Right cardiac atrium (tissue), 5 donors: Measurements from ENCODE around the gene PSMB10. TPM values are rescaled to one million over a fixed set of nuclear protein-coding genes. Genes with fewer than 3 reads are reported as not detected.
"Not testable (repeated sequence)": the region's sequence is repeated elsewhere in the genome, so short reads cannot be mapped to it uniquely, and the experiment has no call there.

Experiments used
- ATAC-seq, 2 donors: fragments of 200-7000 bp; cut with Tn5 transposase; one replicate each; pipeline versions ENCODE4 v1.8.0 to v1.9.1; 2020; ENCODE audit warnings: moderate library complexity in 2 of 2, mild to moderate bottlenecking in 1 of 2
- DNase-seq, 3 donors: peaks; one replicate each; pipeline ENCODE4 v3.0.0-alpha.2; 2020
- H3K27ac ChIP-seq: one replicate; pipeline ENCODE4 v1.5.1; 2013; ENCODE audit warnings: mild to moderate bottlenecking, low read length, control low read depth, moderate library complexity
- H3K27me3 ChIP-seq: one replicate; pipeline ENCODE4 v1.6.1; 2013; ENCODE audit not compliant: control insufficient read depth, insufficient read depth
- H3K4me1 ChIP-seq: one replicate; pipeline ENCODE4 v1.6.1; 2013; ENCODE audit warnings: low read length; ENCODE audit not compliant: control insufficient read depth, insufficient read depth
- H3K4me3 ChIP-seq: one replicate; pipeline ENCODE4 v1.5.1; 2013; ENCODE audit warnings: low read length, control low read depth
- H3K9me3 ChIP-seq: one replicate; pipeline ENCODE4 v1.6.1; 2013; ENCODE audit warnings: low read length; ENCODE audit not compliant: control insufficient read depth
- WGBS: extraction: QIAGEN DNeasy Blood & Tissue Kit; methylation state at CpG from one replicate; pipeline ENCODE4 v1.1.7; 2013; 5-methylcytosine and 5-hydroxymethylcytosine counted together
- intact Hi-C, 4 donors: fragments of 100-400 bp; cut with DNase I; formaldehyde crosslinking; loops; one replicate each; pipeline versions ENCODE4 v1.11.0 to v1.14.0; 2022 to 2023
- polyA plus RNA-seq: library from polyadenylated mRNA; stranded (reverse); fragments of 200-250 nt; gene quantifications from one replicate; pipeline ENCODE4 v1.2.3, GENCODE V29; 2013
- total RNA-seq, 4 donors: library from RNA; stranded (reverse); fragmentation: NEBNext Ultra II Directional; extraction: Animal tissue kit (Norgen Biotek cat#: 25700); gene quantifications; one replicate each; pipeline ENCODE4 v1.2.1, GENCODE V29; 2021
- donor health status: healthy with polysubstance abuse.
- donor health status: DM: no; HTN: yes; CAD: no.
- donor health status: DM: no; HTN: no; CAD: no.
- donor health status: DM: no; HTN: yes; CAD: no; lungs with severe emphysema.
- donor health status: DM: yes; HTN: yes; CAD: no.

Gene PSMB10
- total and polyA plus RNA-seq, 5 donors: 49.1 to 92.8 (median 60.6) TPM

- intact Hi-C loops: no loop called here
- Histone ChIP-seq H3K4me3 (no peak overlapping the region), H3K27me3 (no peaks in the 10 kb centered on the region), H3K27ac (no peak overlapping the region), H3K9me3 (no peaks in the 10 kb centered on the region), H3K4me1 (peaks cover 4% of the 10 kb centered on the region)
- DNase-seq (no peak), ATAC-seq (no peak)
- 96% methylated on average over 5 of the region's 5 CpGs for WGBS
Measured at GRCh38 chr16:67940446-67941089, 3.9 kb upstream of the PSMB10 start.

GRCh38 chr16:67939507-67940445 lies 3.1 kb upstream of the PSMB10 start:
- no peaks in the 10 kb centered on the region for H3K9me3 ChIP-seq
- H3K4me1 ChIP-seq: peaks cover 4% of the 10 kb centered on the region
- ATAC-seq: no peak

DNA sequence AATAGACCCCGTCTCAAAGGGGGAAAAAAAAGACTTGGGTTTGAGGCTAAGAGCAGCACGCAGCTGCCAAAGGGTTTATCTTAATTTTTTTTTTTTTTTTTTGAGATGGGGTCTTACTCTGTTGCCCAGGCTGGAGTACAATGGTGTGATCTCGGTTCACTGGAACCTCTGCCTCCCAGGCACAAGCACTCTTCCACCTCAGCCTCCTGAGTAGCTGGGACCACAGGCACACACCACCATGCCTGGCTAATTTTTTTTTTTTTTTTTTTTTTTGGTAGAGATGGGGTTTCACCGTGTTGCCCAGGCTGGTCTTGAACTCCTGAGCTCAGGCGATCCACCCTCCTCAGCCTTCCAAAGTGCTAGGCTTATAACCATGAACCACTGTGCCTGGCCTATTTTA lies 1.1 kb upstream of the PSMB10 start:
- DNase-seq, intact Hi-C loops, ATAC-seq, H3K4me1 ChIP-seq, H3K27me3 ChIP-seq, H3K9me3 ChIP-seq, H3K27ac ChIP-seq, H3K4me3 ChIP-seq: not testable (repeated sequence)
- 90% methylated on average over 5 of the region's 5 CpGs for WGBS

More at GRCh38 chr16:67939507-67940445, 3.1 kb upstream of the PSMB10 start:
- Histone ChIP-seq H3K4me3 (no peak overlapping the region), H3K27me3 (no peaks in the 10 kb centered on the region), H3K27ac (no peak overlapping the region)
- peak in 2 of 3 donors; percentile 69 to 80 for DNase-seq
- 79% methylated on average over 33 of the region's 33 CpGs for WGBS
- intact Hi-C loops: no loop called here

DNA sequence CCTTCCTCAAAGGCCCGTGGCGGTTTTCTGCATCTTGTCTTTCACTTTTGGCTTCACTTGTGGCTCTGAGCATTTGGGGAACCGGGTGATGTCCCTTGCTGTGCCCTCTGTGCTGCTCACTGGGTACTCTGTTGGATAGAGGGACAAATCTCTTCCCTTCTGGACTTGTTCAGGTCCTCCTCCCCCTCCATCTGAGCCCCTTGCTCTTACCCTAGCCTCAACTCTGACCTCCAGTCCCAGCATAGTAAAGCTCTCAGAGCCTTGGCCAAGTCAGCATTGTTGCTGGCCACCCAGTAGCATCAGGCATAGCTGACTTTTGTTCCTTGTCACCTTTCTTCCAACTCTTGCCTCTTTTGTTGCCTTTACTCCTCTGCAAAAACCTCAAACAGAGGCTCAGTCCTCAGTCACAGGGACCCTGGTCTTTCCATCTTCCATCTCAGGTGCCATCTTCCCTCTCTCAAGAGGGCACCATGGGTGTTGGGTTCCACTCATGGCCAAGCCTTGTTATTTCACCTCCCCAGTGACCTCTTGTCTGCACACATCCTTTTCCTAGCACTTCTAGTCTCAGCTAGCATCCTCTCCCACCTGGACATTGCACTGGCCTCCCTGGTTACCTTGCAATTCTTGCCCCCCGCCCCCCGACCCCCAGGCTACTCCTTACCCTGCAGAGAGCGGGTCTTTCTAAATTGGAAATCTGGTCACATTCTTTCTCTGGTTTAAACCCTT lies 393 bp upstream of the PSMB10 start:
- H3K9me3 ChIP-seq: no peaks in the 10 kb centered on the region
- DNase-seq (peak in 1 of 3 donors; percentile 28), ATAC-seq (peak in 1 of 2 donors; percentile 0)
- peaks cover 4% of the 10 kb centered on the region for H3K4me1 ChIP-seq
- H3K27ac ChIP-seq: peak overlapping the region; percentile 37
- intact Hi-C loops: no loop called here
- peak overlapping the region; percentile 43 for H3K4me3 ChIP-seq
- WGBS: 45% methylated on average over 6 of the region's 6 CpGs
- H3K27me3 ChIP-seq: no peaks in the 10 kb centered on the region

DNA sequence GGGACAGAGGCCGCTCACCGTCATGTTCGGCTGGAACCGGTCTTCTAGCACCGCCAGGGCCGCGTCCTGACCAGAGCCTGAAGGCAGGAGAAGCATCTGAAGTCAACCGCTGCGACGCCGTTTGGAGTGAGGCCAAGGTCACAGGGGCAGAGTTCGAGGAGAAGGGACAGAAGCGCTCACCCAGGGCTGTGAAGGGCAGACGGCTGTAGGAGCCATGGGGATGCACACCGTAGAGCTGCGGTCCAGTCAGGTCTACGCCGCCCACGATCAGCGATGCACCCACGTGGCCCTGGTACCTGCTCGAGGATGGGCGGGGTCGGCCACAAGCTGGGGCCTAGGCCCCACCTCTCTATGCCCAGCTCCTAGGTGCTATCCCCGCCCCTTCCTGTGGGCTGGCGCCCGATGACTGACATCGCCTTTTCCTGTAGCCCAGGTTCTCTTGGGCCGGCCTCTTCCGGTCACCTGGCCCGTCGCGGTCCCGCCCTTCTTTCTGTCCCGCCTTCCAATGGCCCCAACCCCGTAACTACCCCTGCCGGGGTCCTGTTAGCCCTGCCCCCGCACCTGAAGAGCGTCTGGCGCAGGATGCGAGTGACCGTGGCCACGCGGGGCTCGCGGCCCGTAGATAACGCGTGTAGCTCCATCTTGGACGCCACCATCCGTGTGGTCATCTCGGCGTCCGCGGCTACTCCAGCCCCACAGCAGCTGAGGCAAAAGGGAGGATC lies 1.1 kb downstream of the PSMB10 start:
- Histone ChIP-seq H3K27me3 (no peaks in the 10 kb centered on the region), H3K4me1 (peaks cover 4% of the 10 kb centered on the region), H3K27ac (peak overlapping the region; percentile 37), H3K4me3 (peak overlapping the region; percentile 43), H3K9me3 (no peaks in the 10 kb centered on the region)
- peak; percentile 95 to 98 (median 97) for DNase-seq
- peak; percentile 91 to 94 for ATAC-seq
- intact Hi-C loops: no loop called here
- 3% methylated on average over 55 of the region's 55 CpGs for WGBS

GRCh38 chr16:67935101-67935401 lies 1.6 kb downstream of the PSMB10 start:
- Histone ChIP-seq H3K9me3 (no peaks in the 10 kb centered on the region), H3K4me1 (peaks cover 4% of the 10 kb centered on the region), H3K27me3 (no peaks in the 10 kb centered on the region), H3K27ac (peak overlapping the region; percentile 14), H3K4me3 (peak overlapping the region; percentile 43)
- intact Hi-C loops: no loop called here
- peak; percentile 0 to 5 for ATAC-seq
- WGBS: 30% methylated on average over 13 of the region's 13 CpGs
- DNase-seq: no peak

GRCh38 chr16:67934306-67935100 lies 2.1 kb downstream of the PSMB10 start:
- Histone ChIP-seq H3K4me1 (peaks cover 4% of the 10 kb centered on the region), H3K27me3 (no peaks in the 10 kb centered on the region), H3K27ac (no peak overlapping the region), H3K4me3 (peak overlapping the region; percentile 43), H3K9me3 (no peaks in the 10 kb centered on the region)
- ATAC-seq: peak in 1 of 2 donors; percentile 0
- WGBS: 46% methylated on average over 13 of the region's 13 CpGs
- intact Hi-C loops: no loop called here
- peak in 2 of 3 donors; percentile 22 to 67 for DNase-seq

DNA sequence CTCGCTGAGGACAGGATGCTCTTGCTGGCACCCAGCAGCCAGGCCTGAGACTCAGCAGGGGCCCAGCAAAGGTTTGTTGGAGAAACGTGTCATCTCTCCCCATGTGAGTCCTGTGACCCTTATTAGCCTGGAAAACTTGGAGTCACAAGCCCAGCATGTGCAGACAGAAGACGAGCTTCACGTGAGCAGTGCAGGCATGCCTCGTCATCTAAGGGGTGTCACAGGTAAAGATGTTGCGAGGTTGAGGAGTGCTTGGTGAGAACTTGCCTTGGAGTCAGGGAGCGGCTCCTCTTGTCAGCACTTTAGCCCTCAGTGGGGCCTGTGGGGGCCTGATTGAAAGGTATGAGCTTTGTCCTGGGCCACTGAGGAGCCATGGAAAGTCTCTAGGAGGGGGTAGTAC lies 2.8 kb downstream of the PSMB10 start:
- H3K27me3 ChIP-seq: no peaks in the 10 kb centered on the region
- ATAC-seq: no peak
- no peak overlapping the region for H3K4me3 ChIP-seq
- DNase-seq: peak in 1 of 3 donors; percentile 42
- 78% methylated on average over 7 of the region's 7 CpGs for WGBS
- H3K4me1 ChIP-seq: peaks cover 4% of the 10 kb centered on the region
- H3K9me3 ChIP-seq: no peaks in the 10 kb centered on the region
- no peak overlapping the region for H3K27ac ChIP-seq
- intact Hi-C loops: no loop called here

GRCh38 chr16:67932462-67932840 lies 4.2 kb downstream of the PSMB10 start:
- no peak overlapping the region for H3K4me3 ChIP-seq
- no peak overlapping the region for H3K27ac ChIP-seq
- no peaks in the 10 kb centered on the region for H3K9me3 ChIP-seq
- peak in 1 of 3 donors; percentile 44 for DNase-seq
- peaks cover 4% of the 10 kb centered on the region for H3K4me1 ChIP-seq
- 94% methylated on average over 4 of the region's 4 CpGs for WGBS
- intact Hi-C loops: no loop called here
- no peak for ATAC-seq
- no peaks in the 10 kb centered on the region for H3K27me3 ChIP-seq
